NCI-H2196 treated with DMSO at 0.1 percent for 48 hours (cell line): Measurements from ENCODE around the gene MRPL46.
"Not testable (repeated sequence)": the region's sequence is repeated elsewhere in the genome, so short reads cannot be mapped to it uniquely, and the experiment has no call there.

Experiments
- DNase-seq: peaks from one replicate; lab custom pipeline; 2025; ENCODE audit not compliant: unreplicated experiment; lab: John Stamatoyannopoulos, UW

The MRPL46 gene

GRCh38 chr15:88447206-88447605 lies 20.0 kb downstream of the MRPL46 start:
- no peak for DNase-seq

DNA sequence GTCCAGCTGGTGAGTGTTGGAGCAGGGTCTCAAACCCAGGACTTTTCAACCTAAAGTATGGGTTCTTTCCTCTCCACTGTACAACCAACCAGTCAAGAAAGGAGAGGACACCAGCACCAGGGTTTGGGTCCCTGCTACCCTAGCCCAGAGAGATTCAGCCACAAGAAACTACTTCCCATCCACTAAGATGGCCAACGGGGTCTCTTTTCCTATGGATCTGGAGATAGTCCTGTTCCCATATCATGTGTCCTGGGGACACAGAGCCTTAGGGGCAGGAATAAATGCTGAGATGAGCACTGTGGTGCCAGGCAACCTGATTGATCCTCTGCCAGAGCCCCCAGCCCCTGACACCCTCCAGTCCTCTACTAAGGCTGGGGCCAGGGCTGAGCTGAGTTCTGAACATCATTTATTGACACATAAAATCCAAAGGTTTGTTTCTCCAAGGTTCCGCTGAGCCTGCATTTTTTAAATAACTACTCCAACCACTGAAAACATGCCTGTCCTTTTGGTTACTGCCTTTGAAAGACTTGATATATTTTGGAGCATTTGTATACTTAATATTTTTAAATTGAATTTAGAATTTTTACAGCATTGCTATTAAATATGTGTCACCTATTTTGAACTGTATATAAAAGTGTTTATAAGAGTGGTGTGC lies 26.0 kb downstream of the MRPL46 start:
- no peak for DNase-seq

- no peak for DNase-seq
These were observed 27.2 kb downstream of the MRPL46 start for GRCh38 chr15:88440021-88440420.

DNA sequence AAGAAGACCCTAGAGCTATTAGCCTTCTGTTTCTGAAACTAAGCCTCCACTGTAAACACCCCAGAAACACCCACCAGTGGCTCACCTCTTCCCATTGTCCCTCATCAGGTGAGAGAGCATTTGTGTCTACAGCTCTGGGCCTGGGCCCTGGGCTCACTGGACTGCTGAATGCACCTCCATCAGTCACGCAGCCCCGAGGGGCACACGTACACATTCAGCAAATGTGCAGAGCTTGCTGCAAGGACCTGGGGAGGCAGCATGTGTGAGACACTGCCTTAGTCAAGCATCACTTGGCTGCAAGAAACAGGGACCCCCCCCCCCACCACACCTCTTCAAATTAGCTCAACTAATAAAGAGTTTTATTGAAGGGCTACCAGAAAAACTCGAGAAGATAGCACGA lies 29.0 kb downstream of the MRPL46 start:
- no peak for DNase-seq

GRCh38 chr15:88434106-88434505 lies 33.1 kb downstream of the MRPL46 start:
- DNase-seq: not testable (repeated sequence)

GRCh38 chr15:88433046-88433685 lies 34.0 kb downstream of the MRPL46 start:
- DNase-seq: no peak

DNA sequence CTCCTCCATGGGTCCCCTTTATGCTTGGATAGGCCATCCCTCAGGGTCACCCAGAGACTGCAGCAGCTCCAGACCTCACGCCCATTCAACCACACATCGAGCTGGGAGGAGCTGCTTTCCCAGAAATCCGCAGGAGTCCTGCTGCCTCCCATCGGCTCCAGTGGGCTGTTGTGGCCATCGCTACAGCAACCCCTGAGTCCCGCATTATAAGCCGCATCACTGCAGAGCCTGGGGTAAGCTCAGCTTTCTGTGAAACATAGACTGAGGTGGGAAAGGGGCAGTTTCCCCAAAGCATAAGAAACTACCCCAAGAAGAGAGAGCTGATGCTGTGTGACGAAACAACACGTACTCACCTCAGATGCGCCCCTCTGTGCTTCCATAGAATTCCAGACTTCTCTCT lies 35.7 kb downstream of the MRPL46 start:
- no peak for DNase-seq

- no peak for DNase-seq
These were observed 37.1 kb downstream of the MRPL46 start for GRCh38 chr15:88430051-88430450.

GRCh38 chr15:88428805-88429605 lies 38.2 kb downstream of the MRPL46 start:
- DNase-seq: no peak

DNA sequence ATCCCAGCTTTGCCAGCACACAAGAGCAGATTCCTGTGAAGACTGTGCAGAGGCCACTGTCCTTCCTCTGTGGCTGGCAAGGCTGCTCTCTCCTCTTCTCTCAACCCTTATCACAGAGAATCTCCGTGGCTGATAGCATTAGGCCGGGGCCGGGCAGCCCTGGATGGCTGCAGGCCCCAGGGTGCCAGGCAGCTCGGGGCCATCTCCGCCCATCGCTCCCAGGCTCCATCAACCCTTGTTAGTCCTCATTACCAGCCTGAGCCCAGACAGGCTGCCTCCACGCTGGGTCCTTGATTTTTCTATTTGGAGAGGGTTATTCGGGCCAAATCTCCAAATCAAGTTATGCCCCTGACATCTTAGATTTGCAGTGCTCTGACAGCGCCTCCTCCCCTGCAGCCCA lies 39.1 kb downstream of the MRPL46 start:
- DNase-seq: no peak

- no peak for DNase-seq
These were observed 40.9 kb downstream of the MRPL46 start for GRCh38 chr15:88426304-88426703.

DNA sequence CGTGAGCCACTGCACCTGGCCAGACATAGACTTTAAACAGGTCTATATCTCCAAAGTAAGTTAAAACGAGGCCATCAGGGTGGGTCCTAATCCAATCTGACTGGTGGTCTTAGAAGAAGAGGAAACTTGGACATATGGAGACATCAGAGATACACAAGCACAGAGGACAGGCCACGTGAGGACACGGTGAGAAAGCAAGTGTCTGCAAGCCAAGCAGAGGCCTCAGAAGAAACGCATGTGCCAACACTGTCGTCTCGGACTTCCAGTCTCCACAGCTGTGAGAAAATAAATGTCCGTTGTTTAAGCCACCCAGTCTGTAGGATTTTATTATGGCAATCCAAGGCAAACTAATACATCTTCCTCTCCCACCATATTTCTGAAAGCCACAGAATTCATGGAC lies 43.9 kb downstream of the MRPL46 start:
- DNase-seq: no peak

GRCh38 chr15:88419830-88420229 lies 47.4 kb downstream of the MRPL46 start:
- no peak for DNase-seq
